NCI-H2196 treated with DMSO at 0.1 percent for 48 hours (cell line): ENCODE results near the gene SCAP.

ENCODE experiments used
- DNase-seq: peaks from one replicate; lab custom pipeline; 2025; ENCODE audit not compliant: unreplicated experiment; lab: John Stamatoyannopoulos, UW

The SCAP gene

DNA sequence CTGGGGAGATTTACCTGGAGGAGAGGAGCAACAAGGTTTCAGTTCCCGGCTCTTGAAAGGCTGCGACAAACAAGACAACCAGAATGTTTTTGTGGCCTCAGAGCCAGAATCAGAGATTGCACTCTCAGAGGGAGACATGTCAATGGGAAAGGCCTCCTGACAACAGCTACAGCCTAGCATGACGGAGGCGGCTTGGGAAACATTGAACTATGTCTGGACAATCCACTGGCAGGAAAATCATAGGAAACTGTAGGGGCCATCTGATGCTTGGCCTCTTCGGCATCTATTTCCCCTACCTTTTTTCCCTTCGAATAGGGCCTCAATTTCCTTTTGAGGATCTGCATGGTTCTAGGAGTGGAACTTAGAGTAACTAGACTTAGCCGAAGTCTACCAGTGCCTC lies 108.1 kb downstream of the SCAP start:
- no peak for DNase-seq

DNA sequence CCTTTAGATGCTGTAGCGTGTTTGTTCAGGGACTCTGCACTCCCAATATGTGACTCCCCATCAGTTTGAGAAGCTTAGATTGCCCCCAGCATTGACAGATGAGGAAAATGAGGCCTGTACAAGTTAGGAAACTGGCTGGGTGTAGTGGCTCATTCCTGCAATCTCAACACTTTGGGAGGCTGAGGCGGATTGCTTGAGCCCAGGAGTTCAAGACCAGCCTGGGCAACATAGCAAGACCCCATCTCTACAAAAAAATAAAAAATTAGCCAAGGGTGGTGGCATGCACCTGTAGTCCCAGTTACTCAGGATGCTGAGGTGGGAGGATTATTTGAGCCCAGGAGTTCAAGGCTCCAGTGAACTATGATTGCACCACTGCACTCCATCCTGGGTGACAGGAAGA lies 108.9 kb downstream of the SCAP start:
- no peak for DNase-seq

DNA sequence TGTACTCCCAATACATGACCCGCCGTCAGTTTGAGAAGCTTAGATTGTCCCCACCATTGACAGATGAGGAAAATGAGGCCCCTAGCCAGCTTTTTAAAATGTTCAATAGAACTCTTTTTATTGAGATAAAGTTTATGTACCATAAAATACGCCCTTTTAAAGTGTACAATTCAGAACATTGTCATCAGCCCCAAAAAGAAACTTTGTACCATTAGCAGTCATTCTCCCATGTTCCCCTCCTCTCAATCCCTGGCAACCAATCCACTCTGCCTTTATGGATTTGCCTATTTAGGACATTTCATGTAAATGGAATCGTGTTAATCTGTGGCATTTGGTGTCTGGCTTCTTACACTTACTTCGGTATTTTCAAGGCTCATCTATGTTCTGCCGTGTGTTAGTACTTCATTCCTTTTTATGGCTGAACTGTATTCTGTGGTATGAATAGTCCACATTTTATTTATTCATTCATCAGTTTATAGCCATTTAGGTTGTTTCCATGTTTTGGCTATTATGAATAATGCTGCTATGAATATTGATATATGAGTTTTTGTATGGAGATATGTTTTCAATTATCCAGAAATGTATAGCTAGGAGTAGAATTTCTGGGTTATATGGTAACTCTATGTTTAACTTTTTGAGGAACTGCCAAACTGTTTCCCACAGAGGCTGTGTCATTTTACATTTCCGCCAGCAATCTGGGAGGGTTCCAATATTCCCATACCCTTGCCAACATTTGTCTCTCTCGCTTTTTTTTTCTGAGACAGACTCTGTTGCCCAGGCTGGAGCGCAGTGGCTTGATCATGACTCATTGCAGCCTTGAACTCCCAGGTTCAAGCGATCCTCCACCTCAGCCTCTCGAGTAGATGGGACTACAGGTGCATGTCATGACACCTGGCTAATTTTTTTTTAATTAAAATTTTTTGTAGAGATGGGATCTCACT lies 110.3 kb downstream of the SCAP start:
- no peak for DNase-seq
